Hepatocyte (in vitro differentiated cells): Measurements from ENCODE around the gene NR4A1. TPM values are rescaled to one million over a fixed set of nuclear protein-coding genes. Genes with fewer than 3 reads are reported as not detected.
"Not testable (repeated sequence)": the region's sequence is repeated elsewhere in the genome, so short reads cannot be mapped to it uniquely, and the experiment has no call there.

Experiments used
- DNase-seq: peaks from one replicate; pipeline ENCODE4 v3.0.0-alpha.2; 2016; ENCODE audit warnings: low spot score
- H2AFZ ChIP-seq: fragments of 200-600 bp; sonication (generic); 2 replicates; pipeline ENCODE4 v1.6.0; 2016; ENCODE audit warnings: antibody characterized with exemption, mild to moderate bottlenecking
- H3K27ac ChIP-seq: fragments of 200-600 bp; sonication (generic); 2 replicates; pipeline ENCODE4 v1.5.1; 2016; ENCODE audit warnings: mild to moderate bottlenecking
- H3K27me3 ChIP-seq: fragments of 200-600 bp; sonication (generic); 2 replicates; pipeline ENCODE4 v1.6.1; 2016
- H3K36me3 ChIP-seq: fragments of 200-600 bp; sonication (generic); replicated peaks from 2 replicates; pipeline ENCODE4 v1.5.1; 2016; ENCODE audit warnings: low read depth; ENCODE audit not compliant: insufficient read depth
- H3K4me1 ChIP-seq: fragments of 200-600 bp; sonication (generic); 2 replicates; pipeline ENCODE4 v1.5.1; 2016; ENCODE audit warnings: mild to moderate bottlenecking, moderate library complexity; ENCODE audit not compliant: insufficient read depth
- H3K4me2 ChIP-seq: fragments of 200-600 bp; sonication (generic); 2 replicates; pipeline ENCODE4 v1.6.0; 2016
- H3K4me3 ChIP-seq: fragments of 200-600 bp; sonication (generic); 2 replicates; pipeline ENCODE4 v1.5.1; 2016; ENCODE audit warnings: mild to moderate bottlenecking
- H3K79me2 ChIP-seq: fragments of 200-600 bp; sonication (generic); 2 replicates; pipeline ENCODE4 v1.6.0; 2017; ENCODE audit warnings: mild to moderate bottlenecking
- H3K9me2 ChIP-seq: fragments of 200-600 bp; sonication (generic); replicated peaks from 2 replicates; pipeline ENCODE4 v1.6.0; 2017; ENCODE audit warnings: mild to moderate bottlenecking; ENCODE audit not compliant: insufficient read depth
- H3K9me3 ChIP-seq: fragments of 200-600 bp; sonication (generic); 2 replicates; pipeline ENCODE4 v1.5.1; 2016; ENCODE audit warnings: low read depth, mild to moderate bottlenecking
- H4K20me1 ChIP-seq: fragments of 200-600 bp; sonication (generic); 2 replicates; pipeline ENCODE4 v1.6.0; 2016; ENCODE audit warnings: mild to moderate bottlenecking; ENCODE audit not compliant: insufficient read depth, poor library complexity, severe bottlenecking
- CTCF ChIP-seq: fragments of 200-600 bp; sonication (generic); IDR thresholded peaks from 2 replicates; pipeline ENCODE4 v1.5.1; 2016; ENCODE audit warnings: antibody characterized with exemption, mild to moderate bottlenecking; ENCODE audit not compliant: poor library complexity
- EZH2 ChIP-seq: fragments of 200-600 bp; sonication (generic); IDR thresholded peaks from 2 replicates; pipeline ENCODE4 v1.6.1; 2016; ENCODE audit warnings: antibody characterized with exemption, mild to moderate bottlenecking, borderline replicate concordance
- EZH2phosphoT487 ChIP-seq: fragments of 200-600 bp; sonication (generic); IDR thresholded peaks from one replicate; pipeline ENCODE4 v1.6.1; 2018; ENCODE audit warnings: antibody characterized with exemption, mild to moderate bottlenecking, low read depth, moderate library complexity; ENCODE audit not compliant: unreplicated experiment, severe bottlenecking
- WGBS: methylation state at CpG from one replicate; pipeline ENCODE4 v1.1.6; 2016; ENCODE audit warnings: low lambda C conversion rate; ENCODE audit errors: missing lambda C conversion rate; 5-methylcytosine and 5-hydroxymethylcytosine counted together
- polyA plus RNA-seq: library from polyadenylated mRNA; unstranded; fragments of >200 nt; fragmentation: Nextera tagmentation; extraction: Ambion mirVana; gene quantifications from 2 replicates; pipeline ENCODE4 v1.2.1, GENCODE V29; 2016
- total RNA-seq: library from RNA; depleted of rRNA; stranded (reverse); fragments of >200 nt; gene quantifications from 2 replicates; pipeline ENCODE4 v1.2.3, GENCODE V29; 2014

NR4A1 gene
- total and polyA plus RNA-seq, 2 experiments from 2014 or later: 39.2 to 131 TPM

GRCh38 chr12:52097045-52097666 is 45.9 kb downstream of the NR4A1 start:
- no peaks in the 10 kb centered on the region for H3K4me1 ChIP-seq
- H2AFZ ChIP-seq: no peak overlapping the region
- no peaks in the 10 kb centered on the region for H4K20me1 ChIP-seq
- H3K9me2 ChIP-seq: no peaks in the 10 kb centered on the region
- no peak for DNase-seq
- H3K27me3 ChIP-seq: peaks cover 12% of the 10 kb centered on the region
- no peak overlapping the region for H3K4me3 ChIP-seq
- 88% methylated on average over 20 of the region's 21 CpGs for WGBS
- H3K36me3 ChIP-seq: no peaks in the 10 kb centered on the region
- no peak overlapping the region for H3K4me2 ChIP-seq
- H3K27ac ChIP-seq: no peak overlapping the region
- H3K9me3 ChIP-seq: no peaks in the 10 kb centered on the region
- TF ChIP-seq EZH2: no peak
- TF ChIP-seq EZH2phosphoT487: no peak
- no peak for TF ChIP-seq CTCF
- no peaks in the 10 kb centered on the region for H3K79me2 ChIP-seq

GRCh38 chr12:52104431-52105089 is 53.3 kb downstream of the NR4A1 start:
- H3K4me2 ChIP-seq, H3K4me3 ChIP-seq, H2AFZ ChIP-seq, H3K9me3 ChIP-seq, H3K9me2 ChIP-seq, H3K36me3 ChIP-seq, H3K4me1 ChIP-seq, H4K20me1 ChIP-seq, H3K27ac ChIP-seq, DNase-seq, H3K27me3 ChIP-seq, H3K79me2 ChIP-seq: not testable (repeated sequence)
- WGBS: 60% methylated on average over 10 of the region's 10 CpGs

Other genes starting within 250 kb of the NR4A1 start
- 2.1 and 3.2 TPM in 2 replicates for gene FIGNL2, start 202.7 kb upstream of the NR4A1 start, total RNA-seq
- gene FIGNL2, start 202.7 kb upstream of the NR4A1 start, polyA plus RNA-seq: 1.1 and 1.9 TPM in 2 replicates
- gene ANKRD33, start 163.3 kb upstream of the NR4A1 start, total RNA-seq: not detected in 2 replicates
- gene ANKRD33, start 163.3 kb upstream of the NR4A1 start, polyA plus RNA-seq: 0.12 and 0.29 TPM in 2 replicates
- 4.6 and 11.6 TPM in 2 replicates for gene ACVRL1, start 143.9 kb upstream of the NR4A1 start, total RNA-seq
- gene ACVRL1, start 143.9 kb upstream of the NR4A1 start, polyA plus RNA-seq: 1.4 and 2.4 TPM in 2 replicates
- 16.3 and 22.4 TPM in 2 replicates for gene ACVR1B, start 99.7 kb upstream of the NR4A1 start, total RNA-seq
- 4.8 and 5.7 TPM in 2 replicates for gene ACVR1B, start 99.7 kb upstream of the NR4A1 start, polyA plus RNA-seq
- gene TAMALIN, start 44.5 kb upstream of the NR4A1 start, total RNA-seq: 4.0 and 8.0 TPM in 2 replicates
- 9.9 and 17.0 TPM in 2 replicates for gene TAMALIN, start 44.5 kb upstream of the NR4A1 start, polyA plus RNA-seq
- 55.9 and 61.6 TPM in 2 replicates for gene ATG101, start 18.5 kb downstream of the NR4A1 start, total RNA-seq
- 52.0 and 57.7 TPM in 2 replicates for gene ATG101, start 18.5 kb downstream of the NR4A1 start, polyA plus RNA-seq
- not detected in 2 replicates for gene SMIM41, start 28.3 kb downstream of the NR4A1 start, total RNA-seq
- gene SMIM41, start 28.3 kb downstream of the NR4A1 start, polyA plus RNA-seq: 0.15 TPM in 1 of 2 replicates, not detected in the other
- 0.28 and 0.77 TPM in 2 replicates for gene KRT80, start 140.6 kb downstream of the NR4A1 start, total RNA-seq
- 1.2 and 1.5 TPM in 2 replicates for gene KRT80, start 140.6 kb downstream of the NR4A1 start, polyA plus RNA-seq
- 12.6 and 27.1 TPM in 2 replicates for gene KRT7, start 181.8 kb downstream of the NR4A1 start, total RNA-seq
- gene KRT7, start 181.8 kb downstream of the NR4A1 start, polyA plus RNA-seq: 33.3 and 80.2 TPM in 2 replicates
- gene KRT86, start 223.2 kb downstream of the NR4A1 start, total RNA-seq: not detected in 2 replicates
- 0.40 TPM in 1 of 2 replicates, not detected in the other for gene KRT86, start 223.2 kb downstream of the NR4A1 start, polyA plus RNA-seq
- not detected in 2 replicates for gene KRT81, start 240.1 kb downstream of the NR4A1 start, total RNA-seq
- not detected in 2 replicates for gene KRT81, start 240.1 kb downstream of the NR4A1 start, polyA plus RNA-seq